NCI-H82 (cell line): Measurements from ENCODE around the gene NCAPD2.
A peak's percentile ranks its signal among the peaks of the same experiment; 100 is the strongest.
"Not testable (repeated sequence)": the region's sequence is repeated elsewhere in the genome, so short reads cannot be mapped to it uniquely, and the experiment has no call there.

ENCODE experiments used
- DNase-seq: peaks from one replicate; lab custom pipeline; 2025; lab: John Stamatoyannopoulos, UW

NCAPD2 gene

GRCh38 chr12:6492838-6493496 is 935 bp upstream of the NCAPD2 start, which contains the start of gene MRPL51:
TSS of gene MRPL51 (minus strand) at chr12:6493262. CDS start at chr12:6493136, 126 bp downstream.
- DNase-seq: peak; percentile 99

DNA sequence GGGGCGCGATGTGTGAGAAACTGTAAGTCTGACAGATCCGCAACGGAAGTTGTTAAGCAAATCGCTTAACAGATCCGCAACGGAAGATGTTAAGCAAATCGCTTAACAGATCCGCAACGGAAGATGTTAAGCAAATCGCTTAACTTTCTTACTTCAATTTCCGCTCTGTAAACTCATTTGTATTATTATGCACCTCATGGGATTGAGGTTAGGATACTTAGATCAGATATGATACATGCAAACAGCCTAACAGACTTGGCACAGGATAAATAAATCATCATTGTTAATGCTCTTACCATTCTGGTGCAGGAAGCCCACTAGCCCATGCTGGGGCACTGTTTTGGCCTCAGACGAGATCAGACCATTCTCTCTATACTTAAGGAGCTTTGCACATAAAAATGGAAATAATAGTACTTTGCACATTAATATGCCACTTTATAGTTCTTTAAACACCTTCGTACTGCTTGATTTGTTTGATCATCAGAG is 399 bp downstream of the NCAPD2 start:
- peak; percentile 78 for DNase-seq

DNA sequence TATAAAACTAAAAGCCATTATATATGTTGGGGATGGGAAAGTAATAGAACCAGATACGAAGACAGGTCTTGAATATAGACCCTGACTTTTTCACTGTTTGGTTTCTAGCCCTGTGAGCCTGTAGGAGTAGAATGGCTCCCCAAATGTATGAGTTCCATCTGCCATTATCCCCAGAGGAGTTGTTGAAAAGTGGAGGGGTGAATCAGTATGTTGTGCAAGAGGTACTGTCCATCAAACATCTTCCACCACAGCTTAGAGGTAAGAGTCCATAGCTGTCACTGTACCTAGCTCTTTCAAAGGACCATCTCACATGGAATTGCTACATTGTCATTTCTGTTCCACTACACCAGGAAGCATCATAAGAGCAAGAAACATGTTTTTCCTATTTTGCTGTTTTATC is 1.1 kb downstream of the NCAPD2 start:
- DNase-seq: no peak

DNA sequence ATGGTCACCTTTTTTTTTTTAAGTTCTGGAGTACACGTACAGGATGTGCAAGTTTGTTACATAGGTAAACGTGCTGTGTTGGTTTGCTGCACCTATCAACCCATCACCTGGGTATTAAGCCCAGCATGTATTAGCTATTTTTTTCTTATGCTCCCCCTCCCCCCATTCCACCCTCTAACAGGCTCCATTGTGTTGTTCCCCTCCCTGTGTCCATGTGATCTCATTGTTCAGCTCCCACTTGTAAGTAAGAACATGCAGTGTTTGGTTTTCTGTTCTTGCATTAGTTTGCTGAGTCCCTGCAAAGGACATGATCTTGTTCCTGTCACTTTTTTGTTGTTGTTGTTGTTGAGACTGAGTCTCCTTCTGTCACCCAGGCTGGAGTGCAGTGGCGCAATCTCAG is 3.4 kb downstream of the NCAPD2 start:
- not testable (repeated sequence) for DNase-seq

DNA sequence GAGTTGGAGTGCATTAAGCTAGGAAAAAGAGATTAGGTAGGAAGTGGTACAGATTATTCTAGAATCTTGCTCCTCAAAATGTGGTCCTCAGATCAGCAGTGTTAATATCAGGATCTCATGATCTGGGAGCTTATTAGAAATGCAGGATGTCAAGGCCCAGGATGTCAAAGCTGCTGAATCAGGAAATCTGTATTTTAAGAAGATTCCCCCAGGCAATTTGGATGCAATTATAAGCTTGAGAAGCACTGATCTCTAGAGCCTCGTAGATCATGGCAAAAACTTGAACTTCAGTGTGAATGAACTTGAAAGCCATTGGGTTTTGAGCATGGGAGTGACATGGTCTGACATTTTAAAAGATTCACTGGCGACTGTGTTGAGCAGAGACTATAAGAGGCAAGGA is 6.6 kb downstream of the NCAPD2 start:
- no peak for DNase-seq

DNA sequence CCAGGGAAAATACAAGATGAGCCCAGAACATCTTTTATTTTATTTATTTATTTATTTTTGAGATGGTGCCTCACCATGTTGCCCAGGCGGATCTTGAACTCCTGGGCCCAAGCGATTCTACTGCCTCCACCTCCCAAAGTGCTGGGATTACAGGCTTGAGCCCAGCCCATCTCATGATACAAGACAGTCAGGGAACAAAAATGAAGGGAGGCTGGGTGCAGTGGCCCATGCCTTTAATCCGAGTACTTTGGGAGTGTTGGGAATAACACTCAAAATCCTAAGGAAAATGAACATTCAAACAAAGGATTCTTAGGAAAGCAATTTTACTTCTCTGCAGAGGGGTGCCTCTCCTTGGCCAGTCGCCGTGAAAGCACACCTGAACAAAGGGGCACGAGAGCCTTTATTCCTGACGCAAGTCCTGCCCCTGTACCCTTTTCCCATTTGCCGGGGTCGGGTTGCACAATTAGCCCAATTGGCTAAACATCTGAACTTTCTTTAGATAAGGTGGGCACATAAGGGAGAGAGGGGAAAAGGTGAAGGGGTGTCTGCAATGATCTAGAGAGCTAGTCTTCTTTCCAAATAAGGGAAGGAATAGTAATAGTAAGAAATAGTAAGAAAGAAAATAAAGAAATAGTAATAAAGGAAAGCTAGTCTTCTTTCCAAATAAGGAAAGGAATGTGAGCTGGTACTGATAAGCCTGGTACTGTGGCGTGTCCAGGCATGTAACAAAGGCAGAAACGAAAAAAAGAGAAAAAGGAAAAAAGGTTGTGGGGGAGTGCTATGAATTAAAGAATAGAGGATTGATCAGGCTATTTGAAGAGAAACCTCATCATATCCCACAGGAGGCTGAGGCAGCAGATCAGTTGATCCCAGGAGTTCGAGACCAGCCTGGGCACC is 13.4 kb downstream of the NCAPD2 start:
- DNase-seq: no peak

DNA sequence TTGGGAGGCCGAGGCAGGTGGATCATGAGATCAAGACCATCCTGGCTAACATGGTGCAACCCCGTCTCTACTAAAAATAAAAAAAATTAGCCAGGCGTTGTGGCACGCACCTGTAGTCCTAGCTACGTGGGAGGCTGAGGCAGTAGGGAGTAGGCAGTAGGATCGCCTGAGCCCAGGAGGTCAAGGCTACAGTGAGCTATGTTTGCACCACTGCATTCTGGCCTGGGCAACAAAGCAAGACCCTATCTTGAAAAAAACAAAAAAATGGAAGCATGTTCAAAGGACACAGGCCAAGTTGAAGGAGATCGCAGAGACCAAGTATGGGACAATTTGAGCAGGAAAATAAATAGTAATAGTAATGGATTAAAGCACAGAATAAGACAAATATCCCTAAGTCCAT is 14.2 kb downstream of the NCAPD2 start:
- DNase-seq: no peak

- DNase-seq: no peak
These were observed 26.3 kb downstream of the NCAPD2 start for GRCh38 chr12:6520186-6520585.

- no peak for DNase-seq
These were observed 28.3 kb downstream of the NCAPD2 start for GRCh38 chr12:6522193-6522592.

DNA sequence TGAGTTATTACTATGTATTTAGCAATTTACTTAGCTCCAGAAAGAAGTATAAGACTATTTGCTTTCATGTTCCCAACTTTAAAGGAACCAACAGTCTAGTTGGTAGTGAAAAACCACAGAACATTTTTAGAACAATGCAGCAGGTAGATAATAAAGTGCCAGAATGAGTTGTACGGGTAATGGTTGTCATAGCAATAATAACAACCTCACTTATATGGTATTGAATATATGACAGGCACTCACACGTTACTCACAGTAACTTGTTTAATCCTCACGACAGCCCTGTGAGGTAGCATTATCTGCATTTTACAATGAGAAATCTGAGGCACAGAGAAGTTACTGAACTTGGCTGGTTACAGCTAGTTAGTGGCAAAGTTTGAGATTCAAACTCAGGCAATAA is 29.8 kb downstream of the NCAPD2 start:
- DNase-seq: no peak

DNA sequence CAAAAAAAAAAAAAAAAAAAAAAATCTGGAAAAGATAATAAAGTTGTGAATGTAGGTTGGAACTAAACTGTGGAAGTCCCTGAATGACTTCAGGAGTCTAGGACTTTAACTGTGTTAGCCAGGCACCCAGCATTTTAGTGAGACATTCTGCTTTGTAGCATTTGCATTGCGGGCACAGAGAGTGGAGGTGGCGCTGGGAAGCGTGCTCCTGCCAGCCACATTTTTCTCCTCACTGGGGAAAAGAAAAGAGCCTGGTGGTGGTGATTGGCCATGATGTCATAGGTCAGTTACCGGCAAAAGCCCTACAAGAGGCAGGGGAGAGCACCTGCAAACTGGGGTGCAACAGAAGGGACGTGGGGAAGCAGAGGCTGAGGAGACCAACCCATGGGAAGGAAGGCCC is 30.7 kb downstream of the NCAPD2 start:
- no peak for DNase-seq

- DNase-seq: no peak
These were observed 32.3 kb downstream of the NCAPD2 start for GRCh38 chr12:6526201-6526600.

GRCh38 chr12:6526766-6527525 is 33.0 kb downstream of the NCAPD2 start:
- DNase-seq: no peak

GRCh38 chr12:6527711-6528110 is 33.8 kb downstream of the NCAPD2 start:
- no peak for DNase-seq

- DNase-seq: no peak
These were observed 34.8 kb downstream of the NCAPD2 start for GRCh38 chr12:6528539-6529235.

GRCh38 chr12:6529291-6529737 is 35.4 kb downstream of the NCAPD2 start:
- DNase-seq: no peak

DNA sequence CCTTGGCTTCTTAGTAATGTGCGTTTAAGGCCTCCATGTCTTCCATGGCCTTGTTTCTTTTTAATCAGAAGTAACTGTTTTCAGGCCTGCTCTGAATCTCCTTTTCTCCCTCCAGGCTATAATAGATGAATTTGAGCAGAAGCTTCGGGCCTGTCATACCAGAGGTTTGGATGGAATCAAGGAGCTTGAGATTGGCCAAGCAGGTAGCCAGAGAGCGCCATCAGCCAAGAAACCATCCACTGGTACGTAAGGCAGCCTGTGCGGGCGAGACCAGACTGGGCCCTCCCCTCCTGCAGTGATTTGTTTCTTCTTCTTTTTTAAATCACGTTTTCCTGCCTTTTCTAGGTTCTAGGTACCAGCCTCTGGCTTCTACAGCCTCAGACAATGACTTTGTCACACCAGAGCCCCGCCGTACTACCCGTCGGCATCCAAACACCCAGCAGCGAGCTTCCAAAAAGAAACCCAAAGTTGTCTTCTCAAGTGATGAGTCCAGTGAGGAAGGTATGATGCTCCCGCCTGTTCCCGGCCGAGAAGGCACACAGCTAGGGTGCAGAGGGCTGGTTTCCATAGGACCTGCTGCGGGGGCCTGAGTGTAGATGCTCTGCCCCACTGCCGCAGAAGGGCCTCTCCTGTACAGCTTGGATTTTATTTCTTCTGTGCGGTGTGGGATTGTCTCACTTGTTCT is 36.8 kb downstream of the NCAPD2 start:
- DNase-seq: no peak

GRCh38 chr12:6532051-6532926 is 38.4 kb downstream of the NCAPD2 start:
- peak; percentile 77 for DNase-seq

- DNase-seq: peak; percentile 83
These were observed 39.2 kb downstream of the NCAPD2 start for GRCh38 chr12:6532927-6533652.

- no peak for DNase-seq
These were observed 39.7 kb downstream of the NCAPD2 start for GRCh38 chr12:6533653-6533922.
